Neutrophil (primary cell): ENCODE results near the gene TENM4.

ENCODE experiments used
- H3K27ac ChIP-seq: fragments of 200-600 bp; sonication (generic); 2 replicates; pipeline ENCODE4 v1.5.1; 2016; ENCODE audit warnings: mild to moderate bottlenecking, moderate library complexity
- H3K27me3 ChIP-seq: fragments of 200-600 bp; sonication (generic); 2 replicates; pipeline ENCODE4 v1.6.0; 2016; ENCODE audit warnings: mild to moderate bottlenecking
- H3K36me3 ChIP-seq: fragments of 200-600 bp; sonication (generic); 2 replicates; pipeline ENCODE4 v1.5.1; 2017
- H3K4me1 ChIP-seq, 2 experiments: fragments of 200-600 bp in 1 of 2; sonication (generic) in 1 of 2; 1 replicate in 1 of 2; 2 replicates in 1 of 2; pipeline versions ENCODE4 v1.5.1 to v1.6.1; 2013 to 2016; ENCODE audit warnings: low read depth in 1 of 2, low read length in 1 of 2, mild to moderate bottlenecking in 1 of 2, moderate library complexity in 1 of 2; ENCODE audit not compliant: control insufficient read depth in 1 of 2, insufficient read depth in 1 of 2
- H3K4me3 ChIP-seq, 2 experiments: fragments of 200-600 bp in 1 of 2; sonication (generic) in 1 of 2; 1 replicate in 1 of 2; 2 replicates in 1 of 2; pipeline ENCODE4 v1.5.1; 2013 to 2016; ENCODE audit warnings: low read depth in 1 of 2, low read length in 1 of 2, mild to moderate bottlenecking in 1 of 2, moderate library complexity in 1 of 2
- H3K9me3 ChIP-seq: fragments of 200-600 bp; sonication (generic); 2 replicates; pipeline ENCODE4 v1.5.1; 2016
- TF ChIP-seq, protein P1 (sequence below): fragments of 200-600 bp; sonication (generic); IDR thresholded peaks from 2 replicates; pipeline ENCODE4 v1.5.1; 2016; ENCODE audit warnings: antibody characterized with exemption

TENM4 gene

DNA sequence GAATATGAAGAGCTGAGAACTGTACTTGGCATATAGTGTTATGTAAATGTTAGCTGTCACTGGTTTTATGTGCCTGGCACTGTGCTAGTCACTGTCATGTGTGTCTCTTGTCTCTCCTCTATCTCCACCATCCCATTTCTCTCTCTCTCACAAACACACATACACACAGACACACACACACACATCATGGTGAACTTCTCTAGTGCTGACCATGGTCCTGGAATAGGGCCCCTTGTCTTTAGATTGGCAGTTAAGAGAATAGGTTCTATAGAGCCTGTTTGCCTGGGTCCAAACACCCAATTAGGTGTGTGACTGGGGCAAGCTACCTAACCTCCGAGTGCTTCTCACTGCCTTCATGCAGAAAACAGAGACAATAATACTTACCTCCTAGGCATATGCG, 756.5 kb downstream of the TENM4 start:
- H3K9me3 ChIP-seq, result no peaks in the 10 kb centered on the region
- H3K4me3 ChIP-seq, result no peak overlapping the region
- peaks cover 13% of the 10 kb centered on the region for H3K27me3 ChIP-seq
- TF ChIP-seq, protein P1, sequence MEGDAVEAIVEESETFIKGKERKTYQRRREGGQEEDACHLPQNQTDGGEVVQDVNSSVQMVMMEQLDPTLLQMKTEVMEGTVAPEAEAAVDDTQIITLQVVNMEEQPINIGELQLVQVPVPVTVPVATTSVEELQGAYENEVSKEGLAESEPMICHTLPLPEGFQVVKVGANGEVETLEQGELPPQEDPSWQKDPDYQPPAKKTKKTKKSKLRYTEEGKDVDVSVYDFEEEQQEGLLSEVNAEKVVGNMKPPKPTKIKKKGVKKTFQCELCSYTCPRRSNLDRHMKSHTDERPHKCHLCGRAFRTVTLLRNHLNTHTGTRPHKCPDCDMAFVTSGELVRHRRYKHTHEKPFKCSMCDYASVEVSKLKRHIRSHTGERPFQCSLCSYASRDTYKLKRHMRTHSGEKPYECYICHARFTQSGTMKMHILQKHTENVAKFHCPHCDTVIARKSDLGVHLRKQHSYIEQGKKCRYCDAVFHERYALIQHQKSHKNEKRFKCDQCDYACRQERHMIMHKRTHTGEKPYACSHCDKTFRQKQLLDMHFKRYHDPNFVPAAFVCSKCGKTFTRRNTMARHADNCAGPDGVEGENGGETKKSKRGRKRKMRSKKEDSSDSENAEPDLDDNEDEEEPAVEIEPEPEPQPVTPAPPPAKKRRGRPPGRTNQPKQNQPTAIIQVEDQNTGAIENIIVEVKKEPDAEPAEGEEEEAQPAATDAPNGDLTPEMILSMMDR, result no peak
- H3K27ac ChIP-seq, result no peak overlapping the region
- no peaks in the 10 kb centered on the region for H3K36me3 ChIP-seq
- no peaks in the 10 kb centered on the region for H3K4me1 ChIP-seq

DNA sequence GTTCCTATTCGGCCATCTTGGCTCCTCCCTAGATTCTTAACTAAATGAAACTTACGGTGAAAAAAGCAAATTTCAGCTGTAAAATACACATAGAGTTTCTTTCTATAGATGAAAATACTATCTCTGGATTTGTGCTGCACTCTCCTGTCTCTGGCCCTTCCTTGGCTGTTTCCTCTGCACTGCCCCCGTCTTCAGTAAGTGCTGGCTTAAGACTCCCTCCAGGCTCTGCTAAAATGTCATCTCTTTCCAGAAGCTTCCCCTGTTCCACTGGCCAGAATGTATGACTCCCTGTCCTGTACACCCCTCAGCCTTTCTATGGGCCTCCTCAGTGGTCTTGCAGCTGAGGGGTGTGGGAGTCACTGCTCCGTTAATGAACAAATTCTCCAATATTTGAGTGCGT, 757.1 kb downstream of the TENM4 start:
- no peaks in the 10 kb centered on the region for H3K9me3 ChIP-seq
- no peaks in the 10 kb centered on the region for H3K36me3 ChIP-seq
- no peaks in the 10 kb centered on the region for H3K4me1 ChIP-seq
- peaks cover 7% of the 10 kb centered on the region for H3K27me3 ChIP-seq
- H3K4me3 ChIP-seq, result no peak overlapping the region
- TF ChIP-seq, protein P1, result no peak
- no peak overlapping the region for H3K27ac ChIP-seq

DNA sequence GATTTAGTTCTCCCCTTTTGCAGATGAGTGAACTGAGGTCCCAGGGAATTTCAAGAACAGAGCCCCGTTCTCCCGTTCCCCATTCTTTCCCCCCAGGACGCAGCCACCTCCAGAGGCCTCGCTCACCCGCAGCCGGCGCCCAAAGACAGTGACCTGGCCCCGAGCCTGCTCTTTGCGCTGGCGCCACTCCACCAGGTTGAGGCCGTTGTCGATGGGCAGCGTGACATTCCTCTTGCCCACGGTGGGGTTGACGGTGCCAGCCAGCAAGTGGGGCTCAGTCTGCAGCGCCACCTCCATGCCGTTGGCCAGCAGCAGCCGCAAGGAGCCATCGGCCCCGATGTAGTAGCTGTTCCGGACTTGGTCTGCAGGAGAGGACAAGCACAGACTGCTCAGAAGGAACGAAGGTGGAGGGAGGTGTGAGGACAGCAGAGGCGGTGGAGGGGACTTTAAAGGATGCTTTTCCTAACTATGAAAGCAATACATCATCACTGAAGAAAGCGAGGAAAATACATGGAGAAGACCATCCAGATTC, 764.7 kb downstream of the TENM4 start:
- no peak overlapping the region for H3K4me3 ChIP-seq
- H3K27ac ChIP-seq, result no peak overlapping the region
- no peaks in the 10 kb centered on the region for H3K27me3 ChIP-seq
- H3K36me3 ChIP-seq, result no peaks in the 10 kb centered on the region
- H3K9me3 ChIP-seq, result no peaks in the 10 kb centered on the region
- no peaks in the 10 kb centered on the region for H3K4me1 ChIP-seq
- TF ChIP-seq, protein P1, result no peak

DNA sequence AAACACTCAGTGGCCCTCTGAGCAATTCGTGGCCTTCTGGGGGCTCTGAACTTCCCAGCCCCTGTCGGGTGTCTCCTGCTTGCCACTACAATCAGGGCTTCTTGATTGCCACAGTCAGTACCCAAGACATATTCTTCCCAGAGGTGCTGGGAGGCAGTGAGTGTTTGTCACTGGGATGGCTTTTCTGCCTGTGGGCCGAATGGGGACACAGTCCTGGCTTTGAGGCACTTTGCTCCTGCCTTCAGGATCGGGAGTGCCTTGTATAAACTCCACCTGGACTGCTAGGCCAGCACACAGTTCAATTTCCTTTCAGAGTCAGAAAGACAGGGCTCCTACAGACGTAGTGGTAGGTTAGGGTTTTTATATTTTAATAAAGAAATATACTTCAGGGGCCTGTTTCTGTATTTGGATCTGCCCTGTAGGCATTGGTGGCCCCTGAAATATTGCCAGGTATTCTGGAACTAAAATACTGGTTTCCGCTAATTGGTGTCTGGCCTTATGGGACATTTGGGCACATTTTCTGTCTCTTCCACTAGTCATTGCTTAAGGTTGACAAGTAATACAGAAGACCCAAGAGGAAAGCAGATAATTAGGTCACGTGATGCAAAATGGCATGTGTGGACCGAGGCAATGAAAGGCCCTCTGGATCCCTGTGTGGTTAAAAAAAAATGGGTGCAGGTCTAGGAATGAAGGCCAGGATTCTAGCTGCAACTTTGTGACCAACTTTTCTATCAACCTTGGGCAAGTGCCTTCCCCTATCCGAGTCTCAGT, 767.8 kb downstream of the TENM4 start:
- Histone ChIP-seq H3K4me1 (no peaks in the 10 kb centered on the region), H3K9me3 (no peaks in the 10 kb centered on the region), H3K27me3 (no peaks in the 10 kb centered on the region), H3K4me3 (no peak overlapping the region), H3K36me3 (no peaks in the 10 kb centered on the region), H3K27ac (no peak overlapping the region)
- TF ChIP-seq, protein P1, result no peak

DNA sequence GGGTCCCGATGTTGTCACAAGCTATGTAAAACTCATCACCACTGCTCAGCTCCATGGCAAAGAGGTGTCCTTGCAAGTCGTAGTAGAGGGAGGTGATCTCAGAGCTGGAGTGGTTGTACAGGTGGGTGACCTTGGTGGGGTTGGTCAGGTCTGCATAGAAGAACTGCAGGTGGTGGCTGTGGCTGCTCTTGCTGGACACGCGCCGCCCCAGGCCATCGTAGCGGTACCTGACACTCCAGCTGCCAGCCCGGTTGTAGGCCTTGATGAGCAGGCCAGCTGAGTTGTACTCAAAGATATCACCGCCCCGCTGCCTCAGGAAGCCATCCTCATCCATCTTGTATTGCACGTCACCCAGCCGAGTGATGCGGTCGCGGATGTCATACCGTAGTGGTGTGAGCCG, 771.6 kb downstream of the TENM4 start:
- Histone ChIP-seq H3K4me1 (no peaks in the 10 kb centered on the region), H3K36me3 (no peaks in the 10 kb centered on the region), H3K27ac (no peak overlapping the region), H3K9me3 (no peaks in the 10 kb centered on the region), H3K4me3 (no peak overlapping the region), H3K27me3 (no peaks in the 10 kb centered on the region)
- TF ChIP-seq, protein P1, result no peak
